Right forelimb (tissue), 1 donor: Measurements from ENCODE around the gene ANG.
"Not testable (repeated sequence)": the region's sequence is repeated elsewhere in the genome, so short reads cannot be mapped to it uniquely, and the experiment has no call there.

Experiments
- DNase-seq: peaks from one replicate; pipeline ENCODE4 v3.0.0-alpha.2; 2018

ANG gene

GRCh38 chr14:20700965-20701364 lies 12.4 kb downstream of the ANG start:
- DNase-seq = not testable (repeated sequence)

GRCh38 chr14:20706657-20707355 lies 18.2 kb downstream of the ANG start:
- no peak for DNase-seq

- no peak for DNase-seq
These were observed 19.1 kb downstream of the ANG start for GRCh38 chr14:20707622-20708021.

GRCh38 chr14:20711261-20711660 lies 22.7 kb downstream of the ANG start:
- DNase-seq = no peak

- DNase-seq = no peak
These were observed 23.1 kb downstream of the ANG start for GRCh38 chr14:20711685-20712084.

- no peak for DNase-seq
These were observed 24.3 kb downstream of the ANG start for GRCh38 chr14:20712904-20713303.

GRCh38 chr14:20714593-20715250 lies 26.2 kb downstream of the ANG start:
- no peak for DNase-seq

- DNase-seq = no peak
These were observed 31.2 kb downstream of the ANG start for GRCh38 chr14:20719777-20720176.

- no peak for DNase-seq
These were observed 32.2 kb downstream of the ANG start for GRCh38 chr14:20720741-20721140.

GRCh38 chr14:20722016-20722415 lies 33.5 kb downstream of the ANG start:
- DNase-seq = no peak

- no peak for DNase-seq
These were observed 34.9 kb downstream of the ANG start for GRCh38 chr14:20723488-20723887.

GRCh38 chr14:20726121-20726520 lies 37.6 kb downstream of the ANG start:
- not testable (repeated sequence) for DNase-seq

- no peak for DNase-seq
These were observed 38.0 kb downstream of the ANG start for GRCh38 chr14:20726531-20726930.

GRCh38 chr14:20730891-20731290 lies 42.3 kb downstream of the ANG start:
- no peak for DNase-seq

GRCh38 chr14:20732477-20732876 lies 43.9 kb downstream of the ANG start:
- DNase-seq = no peak

GRCh38 chr14:20732979-20733635 lies 44.5 kb downstream of the ANG start:
- no peak for DNase-seq

GRCh38 chr14:20733684-20734429 lies 45.3 kb downstream of the ANG start:
- no peak for DNase-seq

GRCh38 chr14:20734430-20734806 lies 45.9 kb downstream of the ANG start:
- no peak for DNase-seq

- DNase-seq = not testable (repeated sequence)
These were observed 49.7 kb downstream of the ANG start for GRCh38 chr14:20738292-20738691.

- no peak for DNase-seq
These were observed 53.6 kb downstream of the ANG start for GRCh38 chr14:20742132-20742531.

GRCh38 chr14:20743556-20743955 lies 55.0 kb downstream of the ANG start:
- no peak for DNase-seq
